ENCODE data around the gene CDK11B.
"Not testable (repeated sequence)": the region's sequence is repeated elsewhere in the genome, so short reads cannot be mapped to it uniquely, and the experiment has no call there.

GRCh38 chr1:1662830-1663560 is 4.2 kb upstream of the CDK11B start:
- TF ChIP-seq, protein P1, sequence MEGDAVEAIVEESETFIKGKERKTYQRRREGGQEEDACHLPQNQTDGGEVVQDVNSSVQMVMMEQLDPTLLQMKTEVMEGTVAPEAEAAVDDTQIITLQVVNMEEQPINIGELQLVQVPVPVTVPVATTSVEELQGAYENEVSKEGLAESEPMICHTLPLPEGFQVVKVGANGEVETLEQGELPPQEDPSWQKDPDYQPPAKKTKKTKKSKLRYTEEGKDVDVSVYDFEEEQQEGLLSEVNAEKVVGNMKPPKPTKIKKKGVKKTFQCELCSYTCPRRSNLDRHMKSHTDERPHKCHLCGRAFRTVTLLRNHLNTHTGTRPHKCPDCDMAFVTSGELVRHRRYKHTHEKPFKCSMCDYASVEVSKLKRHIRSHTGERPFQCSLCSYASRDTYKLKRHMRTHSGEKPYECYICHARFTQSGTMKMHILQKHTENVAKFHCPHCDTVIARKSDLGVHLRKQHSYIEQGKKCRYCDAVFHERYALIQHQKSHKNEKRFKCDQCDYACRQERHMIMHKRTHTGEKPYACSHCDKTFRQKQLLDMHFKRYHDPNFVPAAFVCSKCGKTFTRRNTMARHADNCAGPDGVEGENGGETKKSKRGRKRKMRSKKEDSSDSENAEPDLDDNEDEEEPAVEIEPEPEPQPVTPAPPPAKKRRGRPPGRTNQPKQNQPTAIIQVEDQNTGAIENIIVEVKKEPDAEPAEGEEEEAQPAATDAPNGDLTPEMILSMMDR (IDR thresholded peaks at IDR 0.05) = not testable (repeated sequence)
- TF ChIP-seq EP300 (IDR thresholded peaks at IDR 0.05); POLR2AphosphoS5 (IDR thresholded peaks at IDR 0.05); POLR2A (IDR thresholded peaks at IDR 0.05; ENCODE audit: low read depth): not testable (repeated sequence)

Data from esophagus muscularis mucosa (tissue), 4 donors.